ENCODE measurements around the gene TEAD3.

TEAD3 gene

DNA sequence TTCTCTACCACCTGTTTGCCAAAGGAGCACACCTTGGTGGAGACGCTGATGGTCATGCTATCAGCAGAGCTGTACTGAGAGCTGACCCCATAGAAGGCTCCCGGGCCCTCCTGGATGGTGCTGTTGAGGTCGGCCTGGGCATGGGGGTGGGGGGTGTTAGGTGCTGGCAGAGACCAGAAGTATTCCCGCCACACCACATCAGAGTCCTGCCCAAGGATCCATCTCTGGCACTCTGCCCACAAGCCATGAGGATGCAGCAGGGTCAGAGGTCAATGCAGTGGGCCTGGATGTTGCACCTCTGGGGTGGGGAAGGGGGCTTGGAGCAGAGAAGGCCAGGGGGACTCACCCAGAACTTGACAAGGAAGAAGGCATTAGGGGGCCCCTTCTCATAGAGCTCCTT is 21.3 kb downstream of the TEAD3 start:
- no peak for DNase-seq (ENCODE audit: low read depth)

DNA sequence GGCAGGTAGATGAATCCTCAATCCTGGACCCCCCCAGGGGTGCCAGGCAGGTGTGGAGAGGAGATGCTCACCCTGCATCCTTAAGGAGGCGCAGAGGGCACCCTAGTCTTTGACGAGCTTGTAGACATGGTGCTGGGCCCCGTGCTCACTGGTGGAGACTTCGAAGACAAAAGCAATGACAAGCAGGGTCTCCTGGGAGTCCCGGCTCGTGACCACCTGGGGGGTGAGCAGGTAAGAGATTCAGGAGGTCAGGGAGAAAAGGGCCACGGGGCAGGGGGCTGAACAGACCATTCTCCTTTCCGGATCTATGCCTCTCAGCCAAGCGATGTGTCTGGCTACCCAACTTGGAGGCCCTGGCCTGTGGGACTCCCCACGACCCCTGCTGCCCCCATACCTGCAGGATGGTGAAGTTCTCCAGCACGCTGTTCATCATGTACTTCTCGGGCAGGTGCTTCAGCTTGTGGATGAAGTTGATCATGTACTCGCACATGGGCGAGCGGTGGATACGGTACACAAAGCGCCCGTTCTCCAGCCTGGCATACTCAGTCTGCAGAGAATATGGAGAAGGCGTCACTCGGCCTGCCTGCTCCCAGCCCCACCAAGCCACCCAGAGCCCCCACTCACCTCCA is 21.8 kb downstream of the TEAD3 start:
- no peak for DNase-seq (ENCODE audit: low read depth)

DNA sequence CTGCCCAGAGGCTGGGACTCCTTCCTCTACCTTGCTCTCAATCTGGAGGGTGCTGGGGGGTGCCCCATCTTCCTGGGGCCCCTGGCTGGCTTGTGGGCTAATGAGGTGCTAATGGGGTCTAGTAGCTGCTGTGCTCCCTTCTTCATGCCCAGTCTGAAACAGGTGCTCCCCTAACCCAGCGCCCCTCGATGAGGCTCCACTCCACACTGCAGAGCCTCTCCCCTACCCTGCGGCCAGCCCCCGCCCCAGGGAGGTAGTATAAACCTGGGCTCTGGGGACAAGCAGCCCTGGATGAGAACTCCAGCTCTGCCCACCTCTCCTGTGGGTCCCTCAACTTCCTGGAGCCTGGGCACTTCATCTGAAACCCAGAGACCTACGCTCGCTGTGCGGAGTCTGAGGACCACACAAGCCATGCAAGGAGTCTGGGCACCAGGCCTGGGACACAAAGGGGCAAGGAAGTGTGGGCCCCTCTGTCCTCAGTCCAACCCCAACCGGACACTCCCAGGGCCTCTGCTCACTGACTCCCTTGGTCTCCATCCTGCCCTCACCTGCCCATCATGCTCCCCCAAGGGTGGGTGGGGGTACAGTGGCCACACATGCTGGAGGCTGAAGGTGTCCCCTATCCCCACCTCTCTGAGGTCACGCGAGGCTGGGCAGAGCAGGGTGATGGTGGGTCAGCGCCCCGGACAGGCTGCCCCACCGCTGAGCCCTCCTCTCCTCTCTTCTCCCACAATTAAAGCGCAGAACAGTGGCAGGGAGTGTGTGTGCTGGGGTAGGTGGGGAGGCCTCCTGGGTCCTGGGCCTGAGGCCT is 22.5 kb downstream of the TEAD3 start:
- DNase-seq (ENCODE audit: low read depth), result no peak

DNA sequence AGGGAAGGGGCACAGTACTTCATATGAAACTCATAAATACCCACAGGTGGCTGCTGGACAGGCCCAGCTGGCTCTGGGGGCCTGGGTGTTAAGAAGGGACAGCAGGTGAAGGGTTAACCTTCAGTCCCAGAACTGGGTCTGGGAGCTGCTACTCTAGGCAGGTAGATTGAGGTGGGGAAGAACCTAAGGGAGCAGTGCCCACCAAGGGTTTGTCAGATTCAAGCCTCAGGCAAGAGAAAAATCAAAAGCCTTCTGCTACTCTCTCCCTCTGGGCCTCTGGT is 23.1 kb downstream of the TEAD3 start:
- DNase-seq (ENCODE audit: low read depth), result no peak

DNA sequence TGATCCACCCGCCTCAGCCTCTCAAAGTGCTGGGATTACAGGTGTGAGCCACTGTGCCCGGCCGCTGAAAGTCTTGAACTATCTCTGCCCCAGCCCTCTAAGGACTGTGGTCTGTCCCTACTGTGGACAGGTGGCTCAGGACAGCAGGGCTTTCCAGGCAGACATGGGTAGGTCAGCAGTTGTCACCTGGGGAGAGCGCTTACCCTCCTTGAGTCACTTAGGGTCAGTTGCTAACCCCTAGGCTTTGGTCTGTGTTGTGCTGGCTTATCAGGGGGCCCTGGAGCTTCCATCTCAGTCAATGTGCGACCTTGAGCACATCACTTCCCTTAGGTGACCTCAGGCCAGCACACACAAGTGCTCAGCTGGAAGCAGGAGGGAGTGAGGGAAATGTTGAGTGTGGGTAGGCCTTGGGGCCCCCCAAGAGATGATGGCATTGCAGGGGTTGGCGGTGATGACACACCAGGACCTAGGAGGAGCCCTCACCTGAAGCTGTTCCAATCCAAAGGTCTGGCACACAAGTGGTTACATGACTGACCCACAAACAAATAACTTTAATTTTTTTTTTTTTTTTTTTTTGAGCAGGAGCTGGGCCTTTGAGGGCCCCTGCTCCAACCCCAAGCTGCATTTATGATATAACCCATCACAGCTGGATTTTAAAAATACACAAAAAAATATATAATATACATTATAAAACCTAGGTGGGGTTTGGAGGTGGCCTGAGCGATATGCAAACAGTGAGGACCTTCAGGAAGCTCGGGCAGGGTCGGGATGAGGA is 23.6 kb downstream of the TEAD3 start:
- DNase-seq (ENCODE audit: low read depth), result no peak

DNA sequence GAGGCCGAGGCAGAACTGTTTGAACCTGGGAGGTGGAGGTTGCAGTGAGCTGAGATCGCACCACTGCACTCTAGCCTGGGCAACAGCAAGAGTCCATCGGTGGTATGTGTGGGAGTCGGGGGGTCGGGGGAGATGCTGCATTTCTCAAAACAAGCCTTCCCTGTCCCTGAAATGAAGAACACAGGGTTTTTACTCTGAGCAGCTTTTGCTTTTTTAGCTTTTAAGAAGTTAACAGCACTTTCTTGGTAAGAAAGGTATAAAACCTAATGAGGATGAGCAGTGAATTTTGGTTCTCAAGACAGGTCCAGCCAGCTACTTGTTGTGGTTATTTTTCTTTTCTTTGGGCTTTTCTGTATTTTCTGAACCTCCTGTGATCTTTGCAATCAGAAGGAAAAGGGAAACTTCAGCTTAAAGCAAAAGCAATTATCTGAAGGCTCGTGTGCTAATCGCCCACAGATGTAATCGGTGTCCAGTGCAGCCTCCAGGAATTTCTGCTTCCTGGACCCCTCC is 25.0 kb downstream of the TEAD3 start:
- no peak for DNase-seq (ENCODE audit: low read depth)

- no peak for DNase-seq (ENCODE audit: low read depth)
Measured at GRCh38 chr6:35470663-35471120, 26.2 kb downstream of the TEAD3 start.

DNA sequence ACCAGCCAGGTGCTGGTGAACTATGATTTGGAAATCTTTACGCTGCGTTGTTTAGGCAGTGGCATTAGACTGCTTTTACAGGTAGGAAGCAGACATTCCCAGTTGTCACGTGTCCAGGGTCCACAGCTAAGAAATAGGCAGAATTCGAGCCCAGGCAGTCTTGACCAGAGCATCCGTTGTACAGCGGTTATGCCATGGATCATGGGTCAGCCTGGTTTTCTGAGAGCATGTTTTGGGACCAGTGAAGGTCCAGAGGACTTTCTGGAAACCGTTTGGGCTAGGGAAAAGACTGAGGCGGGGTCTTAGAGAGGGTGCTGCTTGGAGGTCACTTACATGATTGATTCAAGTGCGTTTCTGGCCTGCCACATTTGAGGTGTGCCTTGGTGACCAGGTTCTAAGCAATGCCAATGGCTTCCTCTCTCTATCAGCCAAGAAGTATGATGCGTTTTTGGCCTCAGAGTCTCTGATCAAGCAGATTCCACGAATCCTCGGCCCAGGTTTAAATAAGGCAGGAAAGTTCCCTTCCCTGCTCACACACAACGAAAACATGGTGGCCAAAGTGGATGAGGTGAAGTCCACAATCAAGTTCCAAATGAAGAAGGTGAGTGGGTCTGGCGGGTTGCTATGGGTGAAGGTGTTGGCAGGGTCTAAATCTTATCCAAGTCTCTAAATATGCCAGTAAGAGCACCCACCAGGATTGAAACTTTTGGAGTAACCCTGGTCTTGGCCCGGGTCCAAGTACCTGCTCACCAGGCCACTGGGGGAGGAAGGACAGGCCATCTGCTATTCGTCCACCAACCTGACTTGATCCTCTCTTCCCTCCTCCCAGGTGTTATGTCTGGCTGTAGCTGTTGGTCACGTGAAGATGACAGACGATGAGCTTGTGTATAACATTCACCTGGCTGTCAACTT is 26.9 kb downstream of the TEAD3 start:
- DNase-seq (ENCODE audit: low read depth), result no peak

DNA sequence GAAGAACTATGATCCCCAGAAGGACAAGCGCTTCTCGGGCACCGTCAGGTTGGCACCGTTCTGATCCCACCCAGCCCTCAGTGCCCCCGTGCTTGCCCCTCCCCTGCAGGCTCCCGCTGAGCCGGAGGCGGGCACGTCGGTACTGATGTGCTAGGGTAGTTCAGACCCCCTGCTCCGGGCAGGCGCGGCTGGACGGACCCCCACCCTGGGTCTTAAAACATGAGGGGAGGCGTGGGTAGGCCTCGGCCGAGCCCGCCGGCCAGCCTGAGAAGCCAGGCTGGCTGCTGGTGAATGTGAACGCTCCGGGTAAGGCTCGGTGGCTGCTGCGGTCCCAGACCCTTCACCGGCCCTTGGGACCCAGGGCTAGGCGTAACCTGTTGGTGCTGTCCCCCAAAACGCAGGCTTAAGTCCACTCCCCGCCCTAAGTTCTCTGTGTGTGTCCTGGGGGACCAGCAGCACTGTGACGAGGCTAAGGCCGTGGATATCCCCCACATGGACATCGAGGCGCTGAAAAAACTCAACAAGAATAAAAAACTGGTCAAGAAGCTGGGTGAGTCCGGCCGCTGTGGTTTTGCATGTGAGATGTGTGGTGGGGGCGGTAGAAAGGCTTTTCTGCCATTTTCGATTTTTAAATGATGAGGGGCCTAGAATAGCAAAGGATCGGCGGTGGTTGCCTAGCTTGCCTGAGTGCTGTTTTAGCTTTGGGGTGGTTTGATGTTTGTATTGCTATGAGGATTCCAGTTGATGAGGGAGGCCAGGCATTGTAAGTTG is 27.7 kb downstream of the TEAD3 start:
- DNase-seq (ENCODE audit: low read depth), result no peak

- DNase-seq (ENCODE audit: low read depth), result peak; percentile 82
Measured at GRCh38 chr6:35468181-35468979, 28.5 kb downstream of the TEAD3 start, which contains the start of gene RPL10A. Gene RPL10A (plus strand): TSS chr6:35468401. CDS start chr6:35468435, 34 bp downstream.

- no peak for DNase-seq (ENCODE audit: low read depth)
Measured at GRCh38 chr6:35465646-35466045, 31.2 kb downstream of the TEAD3 start.

GRCh38 chr6:35463292-35463691 is 33.6 kb downstream of the TEAD3 start:
- DNase-seq (ENCODE audit: low read depth), result no peak

DNA sequence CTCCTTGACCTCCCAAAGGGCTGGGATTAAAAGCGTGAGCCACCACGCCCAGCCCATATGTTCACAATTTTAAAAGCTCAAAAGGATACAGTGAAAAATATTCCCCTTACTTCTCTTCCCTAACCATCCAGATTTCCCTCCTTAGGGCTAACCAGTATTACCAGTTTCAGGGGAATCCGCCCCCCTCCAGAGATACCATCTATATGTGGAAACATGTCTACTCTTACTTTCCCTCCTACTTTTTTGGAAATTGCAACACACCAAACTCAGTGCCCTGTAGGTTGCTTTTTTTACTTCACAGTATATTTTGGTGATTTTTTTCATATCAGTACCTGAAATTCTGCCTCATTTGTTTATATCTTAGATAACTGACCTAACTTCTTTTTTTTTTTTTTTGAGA is 35.6 kb downstream of the TEAD3 start:
- DNase-seq (ENCODE audit: low read depth), result no peak

- DNase-seq (ENCODE audit: low read depth), result no peak
Measured at GRCh38 chr6:35457907-35458306, 39.0 kb downstream of the TEAD3 start.

DNA sequence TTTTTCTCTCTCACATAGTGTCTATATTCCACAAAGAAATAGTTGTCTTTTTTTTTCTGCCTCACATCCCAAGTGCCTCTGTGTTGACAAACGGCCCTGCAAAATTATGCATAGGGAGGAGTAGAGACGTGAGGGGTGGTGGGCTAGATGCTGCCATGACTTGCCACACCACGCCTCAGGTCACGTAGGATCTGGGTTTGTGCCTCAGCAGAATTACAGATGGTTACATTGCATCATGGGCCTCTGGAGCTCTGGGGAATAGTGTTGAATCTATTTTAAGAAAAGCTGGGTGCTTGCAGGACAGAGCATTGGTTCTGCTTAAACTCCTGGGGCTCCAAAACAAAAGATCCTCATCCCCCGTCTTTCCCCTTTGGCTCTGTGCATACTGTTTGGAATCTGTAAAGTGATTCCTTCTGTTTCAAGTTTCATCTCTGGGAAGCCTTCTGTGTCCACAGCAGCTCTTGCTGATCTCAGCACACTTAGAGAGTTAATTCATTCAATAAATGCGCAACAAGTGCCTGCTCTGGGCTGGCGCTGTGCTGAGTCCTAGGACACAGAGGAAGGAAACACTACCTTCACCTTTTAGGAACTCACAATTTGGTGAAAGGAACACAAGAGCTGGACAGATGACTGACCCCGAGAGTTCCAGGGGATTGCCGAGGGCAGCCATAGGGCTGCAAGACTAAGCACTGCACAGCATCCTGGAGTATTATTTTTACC is 42.3 kb downstream of the TEAD3 start:
- no peak for DNase-seq (ENCODE audit: low read depth)

DNA sequence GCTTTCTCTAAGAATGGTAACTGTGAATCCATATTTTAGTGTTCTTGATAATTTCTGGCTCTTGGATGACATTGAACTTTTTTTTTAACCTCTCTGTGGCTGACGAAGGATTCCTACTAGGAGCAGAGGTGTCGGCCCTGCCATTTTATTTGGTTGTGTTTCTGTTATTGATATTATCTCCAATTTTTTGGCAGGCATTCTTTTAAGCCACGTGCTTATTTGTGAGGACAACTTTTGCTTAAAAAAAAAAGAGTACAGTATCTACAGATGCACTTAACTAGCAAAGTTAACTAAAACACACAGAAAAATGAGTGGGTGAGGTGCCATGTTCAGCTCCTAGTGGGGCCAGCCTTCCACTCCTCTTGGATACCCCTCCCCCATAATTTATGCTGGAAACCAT is 43.6 kb downstream of the TEAD3 start:
- DNase-seq (ENCODE audit: low read depth), result no peak

GRCh38 chr6:35452183-35453090 is 44.4 kb downstream of the TEAD3 start, which contains the start of gene FANCE:
Gene FANCE (plus strand): TSS chr6:35452338. CDS start chr6:35452546, 208 bp downstream.
- peak; percentile 89 for DNase-seq (ENCODE audit: low read depth)
